ENCODE data around the gene MTF1.
A peak's percentile ranks its signal among the peaks of the same experiment; 100 is the strongest.

MTF1 gene

DNA sequence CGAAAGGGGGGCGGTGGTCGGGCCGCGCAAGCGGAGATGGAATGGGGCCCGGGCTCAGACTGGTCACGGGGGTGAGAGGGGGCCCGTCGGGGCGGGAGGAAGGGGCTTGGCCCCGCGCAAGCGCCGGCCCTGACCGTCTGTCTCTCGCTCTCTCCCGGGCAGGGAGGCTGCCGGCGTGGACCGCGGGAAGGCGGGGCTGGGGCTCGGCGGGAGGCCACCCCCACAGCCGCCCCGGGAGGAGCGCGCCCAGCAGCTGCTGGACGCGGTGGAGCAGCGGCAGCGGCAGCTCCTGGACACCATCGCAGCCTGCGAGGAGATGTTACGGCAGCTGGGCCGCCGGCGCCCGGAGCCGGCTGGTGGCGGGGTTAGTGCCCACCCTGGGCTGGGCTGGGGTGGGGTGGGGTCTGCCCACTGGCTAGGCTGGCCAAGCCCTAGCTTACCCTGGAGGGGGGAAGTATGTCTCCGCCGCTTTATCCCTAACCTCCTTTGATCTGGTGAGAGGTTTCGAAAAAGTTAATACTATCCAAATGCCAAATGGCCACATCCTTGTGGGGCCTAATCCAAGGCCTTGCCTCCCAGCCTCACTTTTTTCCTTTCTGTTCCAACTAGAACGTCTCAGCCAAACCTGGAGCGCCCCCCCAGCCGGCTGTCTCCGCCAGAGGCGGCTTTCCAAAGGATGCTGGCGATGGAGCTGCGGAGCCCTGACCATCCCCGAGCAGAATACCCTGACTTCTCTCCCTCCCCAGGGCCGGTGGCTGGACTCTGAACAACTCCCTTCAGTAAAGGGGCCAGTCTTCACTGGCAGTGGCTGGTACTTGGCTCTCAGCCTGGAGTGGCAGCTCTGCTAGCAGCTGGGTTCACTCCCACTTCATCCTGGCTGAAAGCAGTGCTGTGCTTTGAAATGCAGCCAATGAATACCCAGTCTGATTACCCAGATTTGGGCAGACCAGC lies 50.7 kb downstream of the MTF1 start (continued):
- TF ChIP-seq GLIS1 (tag by site-specific recombination; IDR thresholded peaks at IDR 0.05) (peak; percentile 98), ZNF10 (tag by site-specific recombination; IDR thresholded peaks at IDR 0.05) (no peak), SP7 (tag by site-specific recombination; IDR thresholded peaks at IDR 0.05) (0 out of 2 replicates have a peak, but pooled peaks have one; percentile 22), ZNF596 (tag by site-specific recombination; IDR thresholded peaks at IDR 0.05) (peak; percentile 57), ZNF391 (tag by site-specific recombination; IDR thresholded peaks at IDR 0.05; ENCODE audit: borderline replicate concordance, low read depth) (no peak), ZNF248 (tag by site-specific recombination; IDR thresholded peaks at IDR 0.05) (no peak), ZBTB17 (tag by site-specific recombination; IDR thresholded peaks at IDR 0.05) (peak; percentile 91), ZFP37 (tag by site-specific recombination; IDR thresholded peaks at IDR 0.05) (0 out of 2 replicates have a peak, but pooled peaks have one; percentile 30), SETDB1 (IDR thresholded peaks at IDR 0.05; ENCODE audit: insufficient read length, low read length) (no peak), ZXDB (tag by site-specific recombination; IDR thresholded peaks at IDR 0.05) (no peak), SP2 (tag by site-specific recombination; IDR thresholded peaks at IDR 0.05) (peak; percentile 24), EGR2 (tag by site-specific recombination; IDR thresholded peaks at IDR 0.05; ENCODE audit: low read depth) (no peak), ZFHX2 (tag by site-specific recombination; conservative IDR thresholded peaks at IDR 0.05) (peak; percentile 49; the same call in 1 of the 2 replicates), ZNF777 (tag by site-specific recombination; IDR thresholded peaks at IDR 0.05; ENCODE audit: borderline replicate concordance) (peak; percentile 41; the same call in 1 of the 2 replicates), ZIC2 (tag by site-specific recombination; IDR thresholded peaks at IDR 0.05) (peak; percentile 45), ZBTB1 (tag by site-specific recombination; IDR thresholded peaks at IDR 0.05) (no peak), ZSCAN30 (tag by site-specific recombination; IDR thresholded peaks at IDR 0.05) (peak; percentile 51), ZNF324 (tag by site-specific recombination; IDR thresholded peaks at IDR 0.05) (0 out of 2 replicates have a peak, but pooled peaks have one; percentile 1), ZNF211 (tag by site-specific recombination; IDR thresholded peaks at IDR 0.05; ENCODE audit: low read depth) (no peak), ZFP69B (tag by site-specific recombination; IDR thresholded peaks at IDR 0.05) (no peak), ZNF335 (tag by site-specific recombination; conservative IDR thresholded peaks at IDR 0.05) (peak; percentile 71; the same call in 1 of the 2 replicates), ZNF600 (tag by site-specific recombination; IDR thresholded peaks at IDR 0.05) (peak; percentile 67), SP3 (tag by site-specific recombination; IDR thresholded peaks at IDR 0.05) (peak; percentile 38; the same call in 1 of the 2 replicates), ZBTB20 (tag by site-specific recombination; IDR thresholded peaks at IDR 0.05) (peak; percentile 79; the same call in 1 of the 2 replicates), KLF8 (tag by site-specific recombination; IDR thresholded peaks at IDR 0.05) (peak; percentile 86; the same call in 1 of the 2 replicates), ZBTB48 (tag by site-specific recombination; IDR thresholded peaks at IDR 0.05) (0 out of 2 replicates have a peak, but pooled peaks have one; percentile 15)
- TF ChIP-seq, protein P1, sequence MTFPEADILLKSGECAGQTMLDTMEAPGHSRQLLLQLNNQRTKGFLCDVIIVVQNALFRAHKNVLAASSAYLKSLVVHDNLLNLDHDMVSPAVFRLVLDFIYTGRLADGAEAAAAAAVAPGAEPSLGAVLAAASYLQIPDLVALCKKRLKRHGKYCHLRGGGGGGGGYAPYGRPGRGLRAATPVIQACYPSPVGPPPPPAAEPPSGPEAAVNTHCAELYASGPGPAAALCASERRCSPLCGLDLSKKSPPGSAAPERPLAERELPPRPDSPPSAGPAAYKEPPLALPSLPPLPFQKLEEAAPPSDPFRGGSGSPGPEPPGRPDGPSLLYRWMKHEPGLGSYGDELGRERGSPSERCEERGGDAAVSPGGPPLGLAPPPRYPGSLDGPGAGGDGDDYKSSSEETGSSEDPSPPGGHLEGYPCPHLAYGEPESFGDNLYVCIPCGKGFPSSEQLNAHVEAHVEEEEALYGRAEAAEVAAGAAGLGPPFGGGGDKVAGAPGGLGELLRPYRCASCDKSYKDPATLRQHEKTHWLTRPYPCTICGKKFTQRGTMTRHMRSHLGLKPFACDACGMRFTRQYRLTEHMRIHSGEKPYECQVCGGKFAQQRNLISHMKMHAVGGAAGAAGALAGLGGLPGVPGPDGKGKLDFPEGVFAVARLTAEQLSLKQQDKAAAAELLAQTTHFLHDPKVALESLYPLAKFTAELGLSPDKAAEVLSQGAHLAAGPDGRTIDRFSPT (tag by site-specific recombination; IDR thresholded peaks at IDR 0.05), result peak; percentile 76; the same call in 1 of the 2 replicates
- TF ChIP-seq, protein P2, sequence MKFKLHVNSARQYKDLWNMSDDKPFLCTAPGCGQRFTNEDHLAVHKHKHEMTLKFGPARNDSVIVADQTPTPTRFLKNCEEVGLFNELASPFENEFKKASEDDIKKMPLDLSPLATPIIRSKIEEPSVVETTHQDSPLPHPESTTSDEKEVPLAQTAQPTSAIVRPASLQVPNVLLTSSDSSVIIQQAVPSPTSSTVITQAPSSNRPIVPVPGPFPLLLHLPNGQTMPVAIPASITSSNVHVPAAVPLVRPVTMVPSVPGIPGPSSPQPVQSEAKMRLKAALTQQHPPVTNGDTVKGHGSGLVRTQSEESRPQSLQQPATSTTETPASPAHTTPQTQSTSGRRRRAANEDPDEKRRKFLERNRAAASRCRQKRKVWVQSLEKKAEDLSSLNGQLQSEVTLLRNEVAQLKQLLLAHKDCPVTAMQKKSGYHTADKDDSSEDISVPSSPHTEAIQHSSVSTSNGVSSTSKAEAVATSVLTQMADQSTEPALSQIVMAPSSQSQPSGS (tag by site-specific recombination; IDR thresholded peaks at IDR 0.05; ENCODE audit: low read depth), result no peak
- TF ChIP-seq, protein P3, sequence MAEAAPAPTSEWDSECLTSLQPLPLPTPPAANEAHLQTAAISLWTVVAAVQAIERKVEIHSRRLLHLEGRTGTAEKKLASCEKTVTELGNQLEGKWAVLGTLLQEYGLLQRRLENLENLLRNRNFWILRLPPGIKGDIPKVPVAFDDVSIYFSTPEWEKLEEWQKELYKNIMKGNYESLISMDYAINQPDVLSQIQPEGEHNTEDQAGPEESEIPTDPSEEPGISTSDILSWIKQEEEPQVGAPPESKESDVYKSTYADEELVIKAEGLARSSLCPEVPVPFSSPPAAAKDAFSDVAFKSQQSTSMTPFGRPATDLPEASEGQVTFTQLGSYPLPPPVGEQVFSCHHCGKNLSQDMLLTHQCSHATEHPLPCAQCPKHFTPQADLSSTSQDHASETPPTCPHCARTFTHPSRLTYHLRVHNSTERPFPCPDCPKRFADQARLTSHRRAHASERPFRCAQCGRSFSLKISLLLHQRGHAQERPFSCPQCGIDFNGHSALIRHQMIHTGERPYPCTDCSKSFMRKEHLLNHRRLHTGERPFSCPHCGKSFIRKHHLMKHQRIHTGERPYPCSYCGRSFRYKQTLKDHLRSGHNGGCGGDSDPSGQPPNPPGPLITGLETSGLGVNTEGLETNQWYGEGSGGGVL (tag by site-specific recombination; IDR thresholded peaks at IDR 0.05), result peak; percentile 68
- TF ChIP-seq, protein P4, sequence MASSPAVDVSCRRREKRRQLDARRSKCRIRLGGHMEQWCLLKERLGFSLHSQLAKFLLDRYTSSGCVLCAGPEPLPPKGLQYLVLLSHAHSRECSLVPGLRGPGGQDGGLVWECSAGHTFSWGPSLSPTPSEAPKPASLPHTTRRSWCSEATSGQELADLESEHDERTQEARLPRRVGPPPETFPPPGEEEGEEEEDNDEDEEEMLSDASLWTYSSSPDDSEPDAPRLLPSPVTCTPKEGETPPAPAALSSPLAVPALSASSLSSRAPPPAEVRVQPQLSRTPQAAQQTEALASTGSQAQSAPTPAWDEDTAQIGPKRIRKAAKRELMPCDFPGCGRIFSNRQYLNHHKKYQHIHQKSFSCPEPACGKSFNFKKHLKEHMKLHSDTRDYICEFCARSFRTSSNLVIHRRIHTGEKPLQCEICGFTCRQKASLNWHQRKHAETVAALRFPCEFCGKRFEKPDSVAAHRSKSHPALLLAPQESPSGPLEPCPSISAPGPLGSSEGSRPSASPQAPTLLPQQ (tag by site-specific recombination; IDR thresholded peaks at IDR 0.05), result 0 out of 2 replicates have a peak, but pooled peaks have one; percentile 32
- TF ChIP-seq, protein P5, sequence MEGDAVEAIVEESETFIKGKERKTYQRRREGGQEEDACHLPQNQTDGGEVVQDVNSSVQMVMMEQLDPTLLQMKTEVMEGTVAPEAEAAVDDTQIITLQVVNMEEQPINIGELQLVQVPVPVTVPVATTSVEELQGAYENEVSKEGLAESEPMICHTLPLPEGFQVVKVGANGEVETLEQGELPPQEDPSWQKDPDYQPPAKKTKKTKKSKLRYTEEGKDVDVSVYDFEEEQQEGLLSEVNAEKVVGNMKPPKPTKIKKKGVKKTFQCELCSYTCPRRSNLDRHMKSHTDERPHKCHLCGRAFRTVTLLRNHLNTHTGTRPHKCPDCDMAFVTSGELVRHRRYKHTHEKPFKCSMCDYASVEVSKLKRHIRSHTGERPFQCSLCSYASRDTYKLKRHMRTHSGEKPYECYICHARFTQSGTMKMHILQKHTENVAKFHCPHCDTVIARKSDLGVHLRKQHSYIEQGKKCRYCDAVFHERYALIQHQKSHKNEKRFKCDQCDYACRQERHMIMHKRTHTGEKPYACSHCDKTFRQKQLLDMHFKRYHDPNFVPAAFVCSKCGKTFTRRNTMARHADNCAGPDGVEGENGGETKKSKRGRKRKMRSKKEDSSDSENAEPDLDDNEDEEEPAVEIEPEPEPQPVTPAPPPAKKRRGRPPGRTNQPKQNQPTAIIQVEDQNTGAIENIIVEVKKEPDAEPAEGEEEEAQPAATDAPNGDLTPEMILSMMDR (tag by site-specific recombination; IDR thresholded peaks at IDR 0.05), result peak; percentile 44; the same call in 1 of the 2 replicates
